Panc1 (cell line): ENCODE results near the gene KIF26A. TPM values are rescaled to one million over a fixed set of nuclear protein-coding genes. Genes with fewer than 3 reads are reported as not detected.

Experiments used
- ATAC-seq: fragments of 200-7000 bp; cut with Tn5 transposase; 2 replicates; pipeline ENCODE4 v1.9.1; 2020; ENCODE audit warnings: mild to moderate bottlenecking, moderate library complexity
- BruUV-seq: library from RNA; stranded (reverse); fragments of 400-500 nt; replicated peaks from 2 replicates; lab custom pipeline; 2021; lab: Mats Ljungman, UMichigan
- CTCF ChIA-PET: fragments of 300-600 bp; sonication (Branson Sonifier 250); formaldehyde crosslinking; loops from one replicate; lab custom pipeline; 2022; ENCODE audit warnings: antibody characterized with exemption; lab: Charles Lee
- POLR2A ChIA-PET: fragments of 300-600 bp; sonication (Branson Sonifier 250); formaldehyde crosslinking; loops from one replicate; lab custom pipeline; 2022; ENCODE audit warnings: antibody characterized with exemption; lab: Charles Lee
- DNase-seq: peaks from one replicate; pipeline ENCODE4 v3.0.0-alpha.2; 2010; ENCODE audit warnings: low read depth, low spot score
- H3K27ac ChIP-seq: 2 replicates; pipeline ENCODE4 v1.5.1; 2011; ENCODE audit warnings: mild to moderate bottlenecking, low read length, inconsistent platforms
- H3K27me3 ChIP-seq: fragments of 200-500 bp; sonication (Bioruptor generic); 2 replicates; pipeline ENCODE4 v1.6.0; 2014; ENCODE audit warnings: low read length, inconsistent platforms; ENCODE audit not compliant: control insufficient read depth, insufficient read depth
- H3K36me3 ChIP-seq: fragments of 200-500 bp; sonication (Bioruptor generic); 2 replicates; pipeline ENCODE4 v1.5.1; 2014; ENCODE audit warnings: inconsistent platforms, mild to moderate bottlenecking, low read length, moderate library complexity; ENCODE audit not compliant: control insufficient read depth, insufficient read depth
- H3K4me1 ChIP-seq: 2 replicates; pipeline ENCODE4 v1.5.1; 2011; ENCODE audit warnings: inconsistent platforms, mild to moderate bottlenecking, low read length, moderate library complexity; ENCODE audit not compliant: control insufficient read depth, insufficient read depth
- H3K4me3 ChIP-seq, 2 experiments: 2 replicates each; pipeline ENCODE4 v1.5.1; 2011 to 2012; ENCODE audit warnings: low read depth in 2 of 2, low read length in 2 of 2, mild to moderate bottlenecking in 2 of 2, inconsistent platforms in 1 of 2, moderate library complexity in 1 of 2
- H3K9me3 ChIP-seq: fragments of 200-500 bp; sonication (Bioruptor generic); 2 replicates; pipeline ENCODE4 v1.5.1; 2014; ENCODE audit warnings: low read depth, mild to moderate bottlenecking, inconsistent platforms, low read length, moderate library complexity; ENCODE audit not compliant: control insufficient read depth, insufficient read depth
- POLR2AphosphoS5 ChIP-seq: IDR thresholded peaks from 2 replicates; pipeline ENCODE4 v1.6.1; 2012; ENCODE audit warnings: mild to moderate bottlenecking, low read depth, low read length, moderate library complexity
- SIN3A ChIP-seq: IDR thresholded peaks from 2 replicates; pipeline ENCODE4 v1.6.1; 2012; ENCODE audit warnings: low read depth, mild to moderate bottlenecking, low read length, moderate library complexity, borderline replicate concordance; ENCODE audit not compliant: insufficient read depth
- TCF7L2 ChIP-seq: IDR thresholded peaks from 2 replicates; pipeline ENCODE4 v1.6.1; 2011; ENCODE audit warnings: mild to moderate bottlenecking, low read depth, low read length, inconsistent platforms
- in situ Hi-C: cut with HindIII; loops from 2 replicates; pipeline ENCODE4 v1.10.0; 2016; ENCODE audit warnings: low sequenced_read_pairs, low pct_unique_long_range_greater_than_20kb
- intact Hi-C: fragments of 100-400 bp; cut with micrococcal nuclease; formaldehyde crosslinking; loops from one replicate; pipeline ENCODE4 v1.10.0; 2022; ENCODE audit not compliant: unreplicated experiment
- total RNA-seq: library from RNA; stranded (reverse); gene quantifications from one replicate; pipeline ENCODE4 v1.2.1, GENCODE V29; 2021; ENCODE audit not compliant: unreplicated experiment
- TF ChIP-seq, protein P1 (sequence below), 2 experiments: IDR thresholded peaks; 2 replicates each; pipeline ENCODE4 v1.6.1; 2011 to 2012; ENCODE audit warnings: low read depth in 2 of 2, control low read depth in 1 of 2, low read length in 1 of 2, mild to moderate bottlenecking in 1 of 2, moderate library complexity in 1 of 2; ENCODE audit not compliant: insufficient read depth in 1 of 2
- TF ChIP-seq, protein P2 (sequence below): fragments of 450-650 bp; IDR thresholded peaks from 2 replicates; pipeline ENCODE4 v1.5.1; 2017; ENCODE audit warnings: mild to moderate bottlenecking

KIF26A gene
- total RNA-seq, 1 experiment from 2014 or later, result 4.4 TPM

DNA sequence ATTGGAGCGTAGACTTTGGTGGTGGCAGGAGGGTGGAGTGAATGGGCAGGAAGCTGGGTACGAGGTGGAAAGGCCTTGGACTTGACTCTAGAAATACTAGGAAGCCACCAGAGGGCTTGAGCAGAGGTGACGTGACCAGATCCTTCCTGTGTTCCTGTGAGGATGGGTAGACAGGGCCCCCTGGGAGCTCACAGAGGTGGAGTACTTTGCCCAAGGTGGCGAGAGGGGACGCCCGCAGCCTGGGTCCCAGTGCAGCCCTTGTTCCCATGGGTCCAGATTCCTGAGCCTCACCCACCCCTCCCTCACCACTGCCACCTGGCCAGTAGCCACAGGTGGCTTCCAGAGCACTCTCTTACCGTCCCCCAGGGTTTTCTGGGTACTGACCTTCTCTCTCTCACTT lies 89.8 kb downstream of the KIF26A start:
- Histone ChIP-seq H3K27me3 (no peaks in the 10 kb centered on the region), H3K9me3 (no peaks in the 10 kb centered on the region), H3K36me3 (no peaks in the 10 kb centered on the region), H3K4me3 (no peak overlapping the region), H3K27ac (no peak overlapping the region), H3K4me1 (no peaks in the 10 kb centered on the region)
- CTCF ChIA-PET, result no interaction called here
- DNase-seq, result no peak
- in situ Hi-C loops (no loop called here), intact Hi-C loops (no loop called here)
- TF ChIP-seq SIN3A (no peak), TCF7L2 (no peak), POLR2AphosphoS5 (no peak)
- TF ChIP-seq, protein P1, sequence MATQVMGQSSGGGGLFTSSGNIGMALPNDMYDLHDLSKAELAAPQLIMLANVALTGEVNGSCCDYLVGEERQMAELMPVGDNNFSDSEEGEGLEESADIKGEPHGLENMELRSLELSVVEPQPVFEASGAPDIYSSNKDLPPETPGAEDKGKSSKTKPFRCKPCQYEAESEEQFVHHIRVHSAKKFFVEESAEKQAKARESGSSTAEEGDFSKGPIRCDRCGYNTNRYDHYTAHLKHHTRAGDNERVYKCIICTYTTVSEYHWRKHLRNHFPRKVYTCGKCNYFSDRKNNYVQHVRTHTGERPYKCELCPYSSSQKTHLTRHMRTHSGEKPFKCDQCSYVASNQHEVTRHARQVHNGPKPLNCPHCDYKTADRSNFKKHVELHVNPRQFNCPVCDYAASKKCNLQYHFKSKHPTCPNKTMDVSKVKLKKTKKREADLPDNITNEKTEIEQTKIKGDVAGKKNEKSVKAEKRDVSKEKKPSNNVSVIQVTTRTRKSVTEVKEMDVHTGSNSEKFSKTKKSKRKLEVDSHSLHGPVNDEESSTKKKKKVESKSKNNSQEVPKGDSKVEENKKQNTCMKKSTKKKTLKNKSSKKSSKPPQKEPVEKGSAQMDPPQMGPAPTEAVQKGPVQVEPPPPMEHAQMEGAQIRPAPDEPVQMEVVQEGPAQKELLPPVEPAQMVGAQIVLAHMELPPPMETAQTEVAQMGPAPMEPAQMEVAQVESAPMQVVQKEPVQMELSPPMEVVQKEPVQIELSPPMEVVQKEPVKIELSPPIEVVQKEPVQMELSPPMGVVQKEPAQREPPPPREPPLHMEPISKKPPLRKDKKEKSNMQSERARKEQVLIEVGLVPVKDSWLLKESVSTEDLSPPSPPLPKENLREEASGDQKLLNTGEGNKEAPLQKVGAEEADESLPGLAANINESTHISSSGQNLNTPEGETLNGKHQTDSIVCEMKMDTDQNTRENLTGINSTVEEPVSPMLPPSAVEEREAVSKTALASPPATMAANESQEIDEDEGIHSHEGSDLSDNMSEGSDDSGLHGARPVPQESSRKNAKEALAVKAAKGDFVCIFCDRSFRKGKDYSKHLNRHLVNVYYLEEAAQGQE (IDR thresholded peaks at IDR 0.05; ENCODE audit: insufficient read depth in 1 of 2, low read depth in 2 of 2, low read length in 1 of 2), result no peak
- TF ChIP-seq, protein P2, sequence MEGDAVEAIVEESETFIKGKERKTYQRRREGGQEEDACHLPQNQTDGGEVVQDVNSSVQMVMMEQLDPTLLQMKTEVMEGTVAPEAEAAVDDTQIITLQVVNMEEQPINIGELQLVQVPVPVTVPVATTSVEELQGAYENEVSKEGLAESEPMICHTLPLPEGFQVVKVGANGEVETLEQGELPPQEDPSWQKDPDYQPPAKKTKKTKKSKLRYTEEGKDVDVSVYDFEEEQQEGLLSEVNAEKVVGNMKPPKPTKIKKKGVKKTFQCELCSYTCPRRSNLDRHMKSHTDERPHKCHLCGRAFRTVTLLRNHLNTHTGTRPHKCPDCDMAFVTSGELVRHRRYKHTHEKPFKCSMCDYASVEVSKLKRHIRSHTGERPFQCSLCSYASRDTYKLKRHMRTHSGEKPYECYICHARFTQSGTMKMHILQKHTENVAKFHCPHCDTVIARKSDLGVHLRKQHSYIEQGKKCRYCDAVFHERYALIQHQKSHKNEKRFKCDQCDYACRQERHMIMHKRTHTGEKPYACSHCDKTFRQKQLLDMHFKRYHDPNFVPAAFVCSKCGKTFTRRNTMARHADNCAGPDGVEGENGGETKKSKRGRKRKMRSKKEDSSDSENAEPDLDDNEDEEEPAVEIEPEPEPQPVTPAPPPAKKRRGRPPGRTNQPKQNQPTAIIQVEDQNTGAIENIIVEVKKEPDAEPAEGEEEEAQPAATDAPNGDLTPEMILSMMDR, result no peak
- no peak for ATAC-seq
- no TSS peak for BruUV-seq
- POLR2A ChIA-PET, result no interaction called here

DNA sequence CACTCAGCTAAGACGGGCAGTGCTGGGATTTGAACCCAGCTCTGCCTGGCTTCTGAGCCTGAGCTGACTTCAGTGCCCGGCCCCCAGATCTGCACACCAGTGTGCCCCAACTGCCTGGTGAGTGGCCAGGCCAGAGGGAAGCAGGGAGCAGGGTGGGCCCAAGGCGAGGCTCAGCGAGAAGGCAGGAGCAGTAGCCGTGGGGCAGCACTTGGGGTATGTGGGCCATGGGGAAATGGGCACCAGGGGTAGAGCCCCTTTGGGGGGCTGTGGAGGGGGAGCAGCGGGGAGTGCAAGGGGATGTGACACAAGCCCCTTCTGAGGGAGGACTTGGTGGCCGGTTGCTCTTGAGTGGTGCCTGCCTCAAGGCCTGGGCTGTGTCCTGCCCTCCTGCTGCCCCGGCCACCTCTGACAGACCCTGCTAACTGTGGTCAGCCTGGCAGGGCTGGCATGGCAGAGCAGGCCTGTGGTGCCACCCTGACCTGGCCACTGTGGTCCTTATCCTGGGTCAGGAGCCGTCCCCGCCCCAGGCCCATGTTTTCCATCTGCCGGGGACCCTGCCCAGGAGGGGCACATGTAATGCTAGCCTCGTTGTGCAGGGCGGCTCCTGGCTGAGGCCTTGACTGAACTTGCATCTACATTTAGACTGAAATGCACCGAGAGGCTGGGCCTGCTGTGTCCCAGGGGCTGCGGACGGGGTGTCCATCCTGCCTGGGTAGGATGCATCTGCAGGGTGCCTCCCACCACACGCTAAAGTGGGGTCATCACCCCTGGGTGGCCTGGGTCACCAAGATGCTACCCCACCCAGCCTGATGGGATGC lies 90.5 kb downstream of the KIF26A start:
- no peak overlapping the region for H3K27ac ChIP-seq
- DNase-seq, result no peak

More for the DNA sequence above, 90.5 kb downstream of the KIF26A start:
- H3K9me3 ChIP-seq, result no peaks in the 10 kb centered on the region
- no peak overlapping the region for H3K4me3 ChIP-seq
- H3K4me1 ChIP-seq, result no peaks in the 10 kb centered on the region
- BruUV-seq, result no TSS peak
- H3K36me3 ChIP-seq, result no peaks in the 10 kb centered on the region
- ChIA-PET POLR2A (no interaction called here), CTCF (no interaction called here)
- intact Hi-C loops, result no loop called here
- H3K27me3 ChIP-seq, result no peaks in the 10 kb centered on the region
- no peak for TF ChIP-seq POLR2AphosphoS5
- TF ChIP-seq SIN3A, result no peak
- no peak for TF ChIP-seq TCF7L2
- TF ChIP-seq, protein P1 (IDR thresholded peaks at IDR 0.05; ENCODE audit: insufficient read depth in 1 of 2, low read depth in 2 of 2, low read length in 1 of 2), result no peak
- no peak for ATAC-seq
- in situ Hi-C loops, result no loop called here
